Measurements from ENCODE around the gene MMP23B. TPM values are rescaled to one million over a fixed set of nuclear protein-coding genes. Genes with fewer than 3 reads are reported as not detected.

The MMP23B gene
- polyA plus RNA-seq, 1 donor from 2014 or later = 0.98 TPM

DNA sequence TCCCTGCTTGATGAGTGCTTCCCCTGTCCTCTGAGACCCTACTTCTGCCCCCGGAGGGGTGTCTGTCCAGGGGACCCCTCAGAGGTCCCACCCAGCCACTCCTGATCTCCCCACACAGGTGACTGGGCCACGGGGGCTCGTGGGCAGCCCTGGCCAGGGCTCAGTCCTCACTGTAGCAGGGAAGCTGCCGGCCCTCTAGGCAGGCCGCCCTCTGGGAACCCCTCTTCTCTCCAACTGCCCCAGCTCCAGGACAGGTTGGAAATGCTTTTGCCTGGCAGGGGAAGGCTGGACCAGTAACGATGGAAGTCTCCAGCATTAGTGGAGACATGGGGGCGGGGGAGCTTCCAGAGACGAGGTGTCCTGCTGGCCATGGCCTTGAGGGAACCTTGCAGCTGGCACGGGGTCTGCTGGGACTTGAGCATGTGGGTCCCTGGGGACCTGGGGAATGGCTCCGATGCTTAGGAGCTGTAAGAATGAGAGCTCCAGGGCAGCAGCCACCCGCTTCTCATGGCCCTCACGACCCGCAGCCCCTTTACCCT is 28.9 kb upstream of the MMP23B start:
- H2AFZ ChIP-seq (ENCODE audit: low read depth, low read length) = no peak overlapping the region
- no peaks in the 10 kb centered on the region for H3K9me2 ChIP-seq (ENCODE audit: insufficient read depth, low read length)
- no peak overlapping the region for H3K9ac ChIP-seq (ENCODE audit: low read length)
- H3K9me3 ChIP-seq (ENCODE audit: low read length) = no peaks in the 10 kb centered on the region
- H3K27me3 ChIP-seq (ENCODE audit: insufficient read depth, low read depth, low read length) = peaks cover 12% of the 10 kb centered on the region
- H4K20me1 ChIP-seq (ENCODE audit: insufficient read depth) = no peaks in the 10 kb centered on the region
- H3K27ac ChIP-seq (ENCODE audit: low read length) = no peak overlapping the region
- no peaks in the 10 kb centered on the region for H3K79me2 ChIP-seq (replicated peaks; ENCODE audit: insufficient read depth, low read length)
- no peaks in the 10 kb centered on the region for H3F3A ChIP-seq (ENCODE audit: insufficient read depth, low read length, poor library complexity, severe bottlenecking)
- TF ChIP-seq EZH2 (IDR thresholded peaks at IDR 0.05; ENCODE audit: borderline replicate concordance, insufficient read depth, low read length, poor library complexity, severe bottlenecking) = no peak
- TF ChIP-seq, protein P1, sequence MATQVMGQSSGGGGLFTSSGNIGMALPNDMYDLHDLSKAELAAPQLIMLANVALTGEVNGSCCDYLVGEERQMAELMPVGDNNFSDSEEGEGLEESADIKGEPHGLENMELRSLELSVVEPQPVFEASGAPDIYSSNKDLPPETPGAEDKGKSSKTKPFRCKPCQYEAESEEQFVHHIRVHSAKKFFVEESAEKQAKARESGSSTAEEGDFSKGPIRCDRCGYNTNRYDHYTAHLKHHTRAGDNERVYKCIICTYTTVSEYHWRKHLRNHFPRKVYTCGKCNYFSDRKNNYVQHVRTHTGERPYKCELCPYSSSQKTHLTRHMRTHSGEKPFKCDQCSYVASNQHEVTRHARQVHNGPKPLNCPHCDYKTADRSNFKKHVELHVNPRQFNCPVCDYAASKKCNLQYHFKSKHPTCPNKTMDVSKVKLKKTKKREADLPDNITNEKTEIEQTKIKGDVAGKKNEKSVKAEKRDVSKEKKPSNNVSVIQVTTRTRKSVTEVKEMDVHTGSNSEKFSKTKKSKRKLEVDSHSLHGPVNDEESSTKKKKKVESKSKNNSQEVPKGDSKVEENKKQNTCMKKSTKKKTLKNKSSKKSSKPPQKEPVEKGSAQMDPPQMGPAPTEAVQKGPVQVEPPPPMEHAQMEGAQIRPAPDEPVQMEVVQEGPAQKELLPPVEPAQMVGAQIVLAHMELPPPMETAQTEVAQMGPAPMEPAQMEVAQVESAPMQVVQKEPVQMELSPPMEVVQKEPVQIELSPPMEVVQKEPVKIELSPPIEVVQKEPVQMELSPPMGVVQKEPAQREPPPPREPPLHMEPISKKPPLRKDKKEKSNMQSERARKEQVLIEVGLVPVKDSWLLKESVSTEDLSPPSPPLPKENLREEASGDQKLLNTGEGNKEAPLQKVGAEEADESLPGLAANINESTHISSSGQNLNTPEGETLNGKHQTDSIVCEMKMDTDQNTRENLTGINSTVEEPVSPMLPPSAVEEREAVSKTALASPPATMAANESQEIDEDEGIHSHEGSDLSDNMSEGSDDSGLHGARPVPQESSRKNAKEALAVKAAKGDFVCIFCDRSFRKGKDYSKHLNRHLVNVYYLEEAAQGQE (IDR thresholded peaks at IDR 0.05; ENCODE audit: borderline replicate concordance) = no peak
- TF ChIP-seq POLR2AphosphoS5 (IDR thresholded peaks at IDR 0.05) = no peak
- TF ChIP-seq MXI1 (conservative IDR thresholded peaks at IDR 0.05; ENCODE audit: poor library complexity, severe bottlenecking) = no peak
- TF ChIP-seq SMC3 (conservative IDR thresholded peaks at IDR 0.05; ENCODE audit: poor library complexity) = no peak
- TF ChIP-seq, protein P2, sequence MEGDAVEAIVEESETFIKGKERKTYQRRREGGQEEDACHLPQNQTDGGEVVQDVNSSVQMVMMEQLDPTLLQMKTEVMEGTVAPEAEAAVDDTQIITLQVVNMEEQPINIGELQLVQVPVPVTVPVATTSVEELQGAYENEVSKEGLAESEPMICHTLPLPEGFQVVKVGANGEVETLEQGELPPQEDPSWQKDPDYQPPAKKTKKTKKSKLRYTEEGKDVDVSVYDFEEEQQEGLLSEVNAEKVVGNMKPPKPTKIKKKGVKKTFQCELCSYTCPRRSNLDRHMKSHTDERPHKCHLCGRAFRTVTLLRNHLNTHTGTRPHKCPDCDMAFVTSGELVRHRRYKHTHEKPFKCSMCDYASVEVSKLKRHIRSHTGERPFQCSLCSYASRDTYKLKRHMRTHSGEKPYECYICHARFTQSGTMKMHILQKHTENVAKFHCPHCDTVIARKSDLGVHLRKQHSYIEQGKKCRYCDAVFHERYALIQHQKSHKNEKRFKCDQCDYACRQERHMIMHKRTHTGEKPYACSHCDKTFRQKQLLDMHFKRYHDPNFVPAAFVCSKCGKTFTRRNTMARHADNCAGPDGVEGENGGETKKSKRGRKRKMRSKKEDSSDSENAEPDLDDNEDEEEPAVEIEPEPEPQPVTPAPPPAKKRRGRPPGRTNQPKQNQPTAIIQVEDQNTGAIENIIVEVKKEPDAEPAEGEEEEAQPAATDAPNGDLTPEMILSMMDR (IDR thresholded peaks at IDR 0.05; ENCODE audit: poor library complexity, severe bottlenecking) = no peak
- TF ChIP-seq RAD21 (conservative IDR thresholded peaks at IDR 0.05) = no peak
- no peak for TF ChIP-seq TAF1 (IDR thresholded peaks at IDR 0.05; ENCODE audit: low read depth)
- no peak for TF ChIP-seq EP300 (conservative IDR thresholded peaks at IDR 0.05; ENCODE audit: poor library complexity, severe bottlenecking)
- H3K4me3 ChIP-seq (ENCODE audit: low read length) = no peak overlapping the region
- no peaks in the 10 kb centered on the region for H3K36me3 ChIP-seq (ENCODE audit: insufficient read depth, low read length)
- no peak overlapping the region for H3K4me2 ChIP-seq (ENCODE audit: low read length)

DNA sequence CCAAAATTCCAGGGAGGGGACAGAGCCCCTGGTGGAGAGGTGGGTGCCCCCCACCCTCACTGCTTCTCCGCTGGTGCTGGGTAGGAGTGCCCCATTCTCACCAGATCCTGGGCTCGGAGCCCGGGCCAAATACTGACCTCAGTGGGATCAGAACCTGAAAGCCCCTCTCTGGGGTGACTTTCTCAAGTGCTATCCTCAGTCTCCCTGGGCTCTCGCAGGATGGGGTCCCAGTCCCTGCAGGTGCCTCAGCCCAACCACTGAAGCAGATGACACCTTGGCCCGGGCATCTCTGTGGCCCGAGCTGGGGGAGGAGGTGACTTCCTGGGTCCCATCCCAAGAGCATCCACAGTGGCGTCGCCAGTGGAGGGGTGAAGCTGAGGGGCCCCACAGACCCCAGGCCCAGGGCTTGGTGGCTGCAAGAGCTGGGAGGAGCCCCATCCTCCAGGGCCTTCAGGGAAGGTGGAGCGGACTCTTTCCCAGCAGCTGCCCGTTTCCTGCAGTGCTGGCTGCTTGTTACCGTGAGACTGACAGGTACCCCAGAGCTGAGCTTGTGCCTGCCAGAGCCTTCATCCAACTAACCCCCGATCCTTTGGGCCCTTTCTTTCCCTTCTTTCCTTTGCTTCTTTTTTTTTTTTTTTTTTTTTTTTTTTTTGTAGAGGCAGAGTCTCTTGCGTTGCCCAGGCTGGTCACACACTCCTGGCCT is 28.2 kb upstream of the MMP23B start:
- Histone ChIP-seq H3K9ac (ENCODE audit: low read length) (no peak overlapping the region), H4K20me1 (ENCODE audit: insufficient read depth) (no peaks in the 10 kb centered on the region), H3K27me3 (ENCODE audit: insufficient read depth, low read depth, low read length) (peaks cover 10% of the 10 kb centered on the region), H3K79me2 (replicated peaks; ENCODE audit: insufficient read depth, low read length) (no peaks in the 10 kb centered on the region), H3K4me3 (ENCODE audit: low read length) (no peak overlapping the region), H3K36me3 (ENCODE audit: insufficient read depth, low read length) (no peaks in the 10 kb centered on the region), H3K9me3 (ENCODE audit: low read length) (no peaks in the 10 kb centered on the region), H3K4me2 (ENCODE audit: low read length) (no peak overlapping the region), H3K27ac (ENCODE audit: low read length) (no peak overlapping the region), H3F3A (ENCODE audit: insufficient read depth, low read length, poor library complexity, severe bottlenecking) (no peaks in the 10 kb centered on the region), H2AFZ (ENCODE audit: low read depth, low read length) (no peak overlapping the region), H3K9me2 (ENCODE audit: insufficient read depth, low read length) (no peaks in the 10 kb centered on the region)
- no peak for TF ChIP-seq TAF1 (IDR thresholded peaks at IDR 0.05; ENCODE audit: low read depth)
- no peak for TF ChIP-seq RAD21 (conservative IDR thresholded peaks at IDR 0.05)
- no peak for TF ChIP-seq EP300 (conservative IDR thresholded peaks at IDR 0.05; ENCODE audit: poor library complexity, severe bottlenecking)
- no peak for TF ChIP-seq SMC3 (conservative IDR thresholded peaks at IDR 0.05; ENCODE audit: poor library complexity)
- TF ChIP-seq, protein P1 (IDR thresholded peaks at IDR 0.05; ENCODE audit: borderline replicate concordance) = no peak
- no peak for TF ChIP-seq EZH2 (IDR thresholded peaks at IDR 0.05; ENCODE audit: borderline replicate concordance, insufficient read depth, low read length, poor library complexity, severe bottlenecking)
- TF ChIP-seq, protein P2 (IDR thresholded peaks at IDR 0.05; ENCODE audit: poor library complexity, severe bottlenecking) = no peak
- TF ChIP-seq POLR2AphosphoS5 (IDR thresholded peaks at IDR 0.05) = no peak
- no peak for TF ChIP-seq MXI1 (conservative IDR thresholded peaks at IDR 0.05; ENCODE audit: poor library complexity, severe bottlenecking)
